T-helper 2 cell (primary cell): ENCODE measurements around the gene PRM3.

Experiments
- DNase-seq, 5 experiments: peaks; one replicate each; pipeline versions ENCODE4 v3.0.0 to v3.0.0-alpha.2; 2012 to 2022

PRM3 gene

GRCh38 chr16:11245222-11245737 lies 28.1 kb downstream of the PRM3 start:
- no peak for DNase-seq

- no peak for DNase-seq
Observed at GRCh38 chr16:11242658-11243057, 30.8 kb downstream of the PRM3 start.

GRCh38 chr16:11241480-11242204 lies 31.8 kb downstream of the PRM3 start:
- DNase-seq: no peak

- no peak for DNase-seq
Observed at GRCh38 chr16:11240636-11241473, 32.6 kb downstream of the PRM3 start.

- DNase-seq: no peak
Observed at GRCh38 chr16:11239644-11240632, 33.5 kb downstream of the PRM3 start.

- DNase-seq: no peak
Observed at GRCh38 chr16:11238272-11239202, 34.9 kb downstream of the PRM3 start.

- DNase-seq: no peak
Observed at GRCh38 chr16:11236461-11237254, 36.8 kb downstream of the PRM3 start.

- no peak for DNase-seq
Observed at GRCh38 chr16:11235703-11235991, 37.8 kb downstream of the PRM3 start.

- no peak for DNase-seq
Observed at GRCh38 chr16:11234884-11235702, 38.3 kb downstream of the PRM3 start.

- DNase-seq: peak in 3 of 5 experiments; percentile 35 to 77 (median 67)
Observed at GRCh38 chr16:11233727-11234376, 39.6 kb downstream of the PRM3 start.

- DNase-seq: peak; percentile 50 to 98 (median 80)
Observed at GRCh38 chr16:11232852-11233726, 40.3 kb downstream of the PRM3 start.

- no peak for DNase-seq
Observed at GRCh38 chr16:11232302-11232851, 41.1 kb downstream of the PRM3 start.

GRCh38 chr16:11231367-11231970 lies 42.0 kb downstream of the PRM3 start:
- no peak for DNase-seq

- no peak for DNase-seq
Observed at GRCh38 chr16:11229906-11230305, 43.5 kb downstream of the PRM3 start.

GRCh38 chr16:11229432-11229831 lies 44.0 kb downstream of the PRM3 start:
- no peak for DNase-seq

- no peak for DNase-seq
Observed at GRCh38 chr16:11225677-11226549, 47.5 kb downstream of the PRM3 start.
